Vagina (tissue), 2 donors: ENCODE results near the gene LTBP2. TPM values are rescaled to one million over a fixed set of nuclear protein-coding genes. Genes with fewer than 3 reads are reported as not detected.

ENCODE experiments used
- DNase-seq, 2 donors: peaks; one replicate each; pipeline ENCODE4 v3.0.0-alpha.2; 2017; ENCODE audit errors: extremely low spot score in 2 of 2
- H3K27ac ChIP-seq: fragments of 200-600 bp; sonication (generic); one replicate; pipeline ENCODE4 v1.5.1; 2019
- H3K27me3 ChIP-seq: fragments of 200-600 bp; sonication (generic); one replicate; pipeline ENCODE4 v1.5.1; 2019
- H3K36me3 ChIP-seq, 2 donors: fragments of 200-600 bp; sonication (generic); one replicate each; pipeline ENCODE4 v1.5.1; 2017 to 2019
- H3K4me1 ChIP-seq: fragments of 200-600 bp; sonication (generic); one replicate; pipeline ENCODE4 v1.5.1; 2019
- H3K4me3 ChIP-seq, 2 donors: fragments of 200-600 bp; sonication (generic); 1 replicate in 1 of 2; 2 replicates in 1 of 2; pipeline ENCODE4 v1.5.1; 2016 to 2019
- H3K9me3 ChIP-seq: fragments of 200-600 bp; sonication (generic); one replicate; pipeline ENCODE4 v1.5.1; 2019
- POLR2A ChIP-seq, 2 donors: fragments of 450-650 bp; IDR thresholded peaks; one replicate each; pipeline ENCODE4 v1.6.1; 2017; ENCODE audit warnings: antibody characterized with exemption in 2 of 2, mild to moderate bottlenecking in 2 of 2, moderate library complexity in 2 of 2
- POLR2AphosphoS5 ChIP-seq, 2 donors: sonication (generic); formaldehyde crosslinking; IDR thresholded peaks; one replicate each; pipeline ENCODE4 v1.9.0; 2017; ENCODE audit warnings: antibody characterized with exemption in 2 of 2, mild to moderate bottlenecking in 2 of 2, low read depth in 1 of 2; ENCODE audit not compliant: insufficient read depth in 1 of 2
- intact Hi-C: fragments of 100-400 bp; cut with DNase I; formaldehyde crosslinking; loops from one replicate; pipeline ENCODE4 v1.15.1; 2023
- total RNA-seq: library from RNA; depleted of rRNA; stranded (reverse); fragments of >200 nt; gene quantifications from one replicate; pipeline ENCODE4 v1.2.3, GENCODE V29; 2016
- TF ChIP-seq, protein P1 (sequence below), 3 experiments: fragments of 450-650 bp in 2 of 3; fragments of 200-600 bp in 1 of 3; sonication (generic) in 1 of 3; IDR thresholded peaks; one replicate each; pipeline ENCODE4 v1.5.1; 2017 to 2019; ENCODE audit warnings: antibody characterized with exemption in 3 of 3, mild to moderate bottlenecking in 2 of 3, moderate library complexity in 2 of 3

Gene LTBP2
- total RNA-seq, 1 donor from 2014 or later: 52.5 TPM

DNA sequence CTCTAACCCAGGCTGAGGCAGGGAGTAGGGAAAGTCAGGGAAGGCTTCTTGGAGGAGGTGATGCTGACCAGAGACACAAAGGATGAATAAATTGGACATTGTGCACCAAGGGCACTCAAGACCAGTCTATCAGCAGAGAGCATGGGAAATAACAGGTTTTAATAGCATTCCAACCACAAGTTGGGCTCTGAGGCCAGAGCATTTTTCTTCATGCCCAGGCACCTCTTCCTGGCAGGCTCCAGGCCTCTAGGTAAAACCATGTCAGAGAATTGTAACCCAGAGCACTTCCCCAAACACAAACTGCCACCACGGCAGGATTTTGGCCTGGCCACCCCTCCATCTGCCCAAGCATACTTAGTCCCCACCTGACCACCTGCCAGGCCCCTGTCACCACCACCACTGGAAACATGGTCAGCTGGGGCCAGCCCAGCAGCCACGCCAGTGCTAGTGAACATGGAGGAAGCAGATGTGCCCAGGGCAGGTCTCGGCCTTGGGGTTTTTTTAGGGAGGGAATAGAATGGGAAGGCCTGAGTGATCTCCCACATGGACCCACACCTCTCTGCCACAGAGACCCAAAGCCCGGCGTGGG, 22.7 kb downstream of the LTBP2 start:
- H3K27me3 ChIP-seq: no peaks in the 10 kb centered on the region
- no peak for DNase-seq
- no peaks in the 10 kb centered on the region for H3K36me3 ChIP-seq
- H3K4me1 ChIP-seq: peaks cover 64% of the 10 kb centered on the region
- H3K9me3 ChIP-seq: no peaks in the 10 kb centered on the region
- H3K4me3 ChIP-seq: no peak overlapping the region
- intact Hi-C loops: no loop called here
- peak overlapping the region; percentile 41 for H3K27ac ChIP-seq
- TF ChIP-seq POLR2AphosphoS5 (IDR thresholded peaks at IDR 0.05; ENCODE audit: insufficient read depth in 1 of 2, low read depth in 1 of 2) (no peak), POLR2A (IDR thresholded peaks at IDR 0.05) (no peak)
- TF ChIP-seq, protein P1, sequence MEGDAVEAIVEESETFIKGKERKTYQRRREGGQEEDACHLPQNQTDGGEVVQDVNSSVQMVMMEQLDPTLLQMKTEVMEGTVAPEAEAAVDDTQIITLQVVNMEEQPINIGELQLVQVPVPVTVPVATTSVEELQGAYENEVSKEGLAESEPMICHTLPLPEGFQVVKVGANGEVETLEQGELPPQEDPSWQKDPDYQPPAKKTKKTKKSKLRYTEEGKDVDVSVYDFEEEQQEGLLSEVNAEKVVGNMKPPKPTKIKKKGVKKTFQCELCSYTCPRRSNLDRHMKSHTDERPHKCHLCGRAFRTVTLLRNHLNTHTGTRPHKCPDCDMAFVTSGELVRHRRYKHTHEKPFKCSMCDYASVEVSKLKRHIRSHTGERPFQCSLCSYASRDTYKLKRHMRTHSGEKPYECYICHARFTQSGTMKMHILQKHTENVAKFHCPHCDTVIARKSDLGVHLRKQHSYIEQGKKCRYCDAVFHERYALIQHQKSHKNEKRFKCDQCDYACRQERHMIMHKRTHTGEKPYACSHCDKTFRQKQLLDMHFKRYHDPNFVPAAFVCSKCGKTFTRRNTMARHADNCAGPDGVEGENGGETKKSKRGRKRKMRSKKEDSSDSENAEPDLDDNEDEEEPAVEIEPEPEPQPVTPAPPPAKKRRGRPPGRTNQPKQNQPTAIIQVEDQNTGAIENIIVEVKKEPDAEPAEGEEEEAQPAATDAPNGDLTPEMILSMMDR (IDR thresholded peaks at IDR 0.05): no peak

DNA sequence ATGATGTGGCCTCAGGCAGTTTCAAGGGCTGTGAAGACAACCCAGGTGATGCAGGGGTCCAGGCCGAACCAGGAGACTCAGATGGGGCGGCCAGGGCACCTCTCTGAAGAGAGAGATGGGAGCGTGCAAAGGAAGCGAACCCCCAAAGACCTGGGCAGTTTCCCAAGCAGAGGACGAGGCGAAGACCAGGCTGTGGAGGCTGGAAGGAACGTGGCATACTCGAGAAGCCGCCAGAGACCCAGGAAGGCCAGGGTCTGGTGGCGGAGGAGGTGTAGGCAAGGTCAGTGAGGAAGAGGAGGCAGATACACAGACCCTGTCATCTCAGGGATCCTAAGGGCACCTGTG, 24.7 kb downstream of the LTBP2 start:
- intact Hi-C loops: no loop called here
- peaks cover 64% of the 10 kb centered on the region for H3K4me1 ChIP-seq
- no peaks in the 10 kb centered on the region for H3K27me3 ChIP-seq

DNA sequence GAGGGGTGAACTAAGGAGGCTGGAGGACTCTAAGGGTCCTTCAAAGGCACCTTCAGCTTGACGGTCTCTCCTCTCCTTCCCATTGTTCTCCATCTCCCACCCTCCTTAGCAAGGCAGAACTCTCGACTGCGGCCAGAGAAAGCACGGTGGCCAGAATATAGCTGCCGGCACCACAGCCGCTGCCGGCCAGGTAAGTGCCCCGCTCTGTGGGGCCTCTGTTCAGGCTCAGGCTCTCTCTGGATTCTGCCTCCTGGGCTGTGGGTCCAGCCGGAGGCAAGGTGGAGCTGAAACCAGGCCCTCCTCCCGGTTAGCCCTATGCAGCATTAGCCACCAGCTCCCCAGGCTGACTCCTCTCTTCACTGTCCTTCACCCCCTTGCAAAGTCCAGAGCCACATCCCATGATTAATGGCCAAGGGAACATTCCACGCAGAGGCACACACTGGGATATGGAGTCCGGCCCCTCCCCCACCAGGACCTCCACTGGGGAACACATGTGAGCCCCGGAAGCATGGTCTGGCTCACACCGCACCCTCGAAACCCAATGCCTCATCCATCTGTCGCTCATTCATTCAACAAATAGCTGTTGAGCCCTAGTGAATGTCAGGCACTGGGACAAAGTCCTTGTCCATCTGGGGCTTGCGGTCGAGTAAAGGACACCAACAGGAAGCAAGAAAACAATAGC, 25.2 kb downstream of the LTBP2 start:
- no peaks in the 10 kb centered on the region for H3K9me3 ChIP-seq
- H3K4me3 ChIP-seq: no peak overlapping the region
- peaks cover 59% of the 10 kb centered on the region for H3K4me1 ChIP-seq
- H3K27me3 ChIP-seq: no peaks in the 10 kb centered on the region
- TF ChIP-seq, protein P1 (IDR thresholded peaks at IDR 0.05): no peak
- TF ChIP-seq POLR2AphosphoS5 (IDR thresholded peaks at IDR 0.05; ENCODE audit: insufficient read depth in 1 of 2, low read depth in 1 of 2): no peak
- intact Hi-C loops: no loop called here
- H3K36me3 ChIP-seq: no peaks in the 10 kb centered on the region
- H3K27ac ChIP-seq: no peak overlapping the region
- no peak for DNase-seq

More for the DNA sequence above, 24.7 kb downstream of the LTBP2 start:
- Histone ChIP-seq H3K4me3 (no peak overlapping the region), H3K36me3 (no peaks in the 10 kb centered on the region), H3K9me3 (no peaks in the 10 kb centered on the region), H3K27ac (no peak overlapping the region)
- no peak for TF ChIP-seq POLR2A (IDR thresholded peaks at IDR 0.05)
- TF ChIP-seq POLR2AphosphoS5 (IDR thresholded peaks at IDR 0.05; ENCODE audit: insufficient read depth in 1 of 2, low read depth in 1 of 2): no peak
- TF ChIP-seq, protein P1 (IDR thresholded peaks at IDR 0.05): no peak
- no peak for DNase-seq

DNA sequence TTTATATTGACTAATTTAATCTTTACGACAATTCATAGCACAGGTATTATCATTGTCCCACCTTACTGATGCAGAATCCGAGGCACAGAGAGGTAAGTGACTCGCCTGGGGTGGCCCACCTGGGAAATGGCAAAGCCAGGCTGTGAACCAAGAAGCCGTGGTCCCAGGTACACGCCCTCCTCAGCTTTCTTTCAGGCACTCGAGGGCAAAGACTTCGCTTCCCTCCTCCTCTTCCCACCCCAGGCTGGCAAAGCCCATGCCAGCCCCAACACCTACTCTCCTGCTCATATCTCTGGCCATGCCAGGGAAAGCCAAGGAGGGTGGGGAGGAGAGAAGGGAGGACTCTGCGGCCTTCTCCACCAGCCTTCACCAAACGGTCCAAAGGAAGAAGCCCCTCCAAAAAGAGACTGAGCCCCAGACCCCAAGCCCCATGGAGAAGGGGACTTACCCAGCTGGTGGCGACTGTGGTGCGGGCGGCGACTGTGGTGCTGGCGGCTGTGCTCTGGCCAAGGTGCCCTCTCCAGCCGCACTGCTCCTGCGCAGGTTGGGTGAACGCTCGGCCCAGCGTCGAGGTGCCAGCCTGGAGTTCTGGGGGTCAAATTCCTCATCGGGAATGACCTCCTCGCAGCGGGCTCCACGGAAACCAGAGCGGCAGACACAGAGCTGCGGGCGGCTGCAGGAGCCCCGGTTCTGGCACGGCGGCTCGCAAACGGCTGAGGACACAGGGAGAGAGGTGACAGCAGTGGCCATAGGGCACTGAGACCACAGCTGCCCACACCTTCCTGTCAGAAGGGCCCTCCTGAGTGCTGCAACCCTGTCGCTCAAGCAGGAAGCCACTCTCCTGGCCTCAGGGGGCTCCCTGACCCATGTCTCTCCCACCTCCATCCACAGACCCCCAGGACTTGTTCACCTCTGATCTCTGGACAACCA, 26.4 kb downstream of the LTBP2 start:
- DNase-seq: no peak
- TF ChIP-seq, protein P1 (IDR thresholded peaks at IDR 0.05): no peak
- no peak for TF ChIP-seq POLR2A (IDR thresholded peaks at IDR 0.05)
- H3K36me3 ChIP-seq: no peaks in the 10 kb centered on the region
- H3K27ac ChIP-seq: peak overlapping the region; percentile 47
- intact Hi-C loops: no loop called here
- H3K9me3 ChIP-seq: no peaks in the 10 kb centered on the region
- H3K27me3 ChIP-seq: no peaks in the 10 kb centered on the region
- no peak overlapping the region for H3K4me3 ChIP-seq
- peaks cover 50% of the 10 kb centered on the region for H3K4me1 ChIP-seq
